Measurements from ENCODE around the gene RFTN1.

The RFTN1 gene

GRCh38 chr3:16464511-16465148, 48.9 kb downstream of the RFTN1 start:
- no peak for DNase-seq (ENCODE audit: low spot score)

- DNase-seq (ENCODE audit: low spot score): no peak
These were observed 49.6 kb downstream of the RFTN1 start for GRCh38 chr3:16463914-16464313.

- DNase-seq (ENCODE audit: low spot score): no peak
These were observed 50.4 kb downstream of the RFTN1 start for GRCh38 chr3:16463119-16463518.

GRCh38 chr3:16462679-16463078, 50.8 kb downstream of the RFTN1 start:
- DNase-seq (ENCODE audit: low spot score): no peak

- DNase-seq (ENCODE audit: low spot score): no peak
These were observed 51.8 kb downstream of the RFTN1 start for GRCh38 chr3:16461463-16462245.

GRCh38 chr3:16460886-16461285, 52.6 kb downstream of the RFTN1 start:
- no peak for DNase-seq (ENCODE audit: low spot score)

GRCh38 chr3:16460273-16460672, 53.2 kb downstream of the RFTN1 start:
- no peak for DNase-seq (ENCODE audit: low spot score)

- DNase-seq (ENCODE audit: low spot score): no peak
These were observed 56.6 kb downstream of the RFTN1 start for GRCh38 chr3:16456784-16457415.

- DNase-seq (ENCODE audit: low spot score): no peak
These were observed 57.5 kb downstream of the RFTN1 start for GRCh38 chr3:16455966-16456365.

GRCh38 chr3:16455001-16455400, 58.5 kb downstream of the RFTN1 start:
- DNase-seq (ENCODE audit: low spot score): no peak

GRCh38 chr3:16452261-16452660, 61.2 kb downstream of the RFTN1 start:
- no peak for DNase-seq (ENCODE audit: low spot score)

GRCh38 chr3:16449369-16449768, 64.1 kb downstream of the RFTN1 start:
- DNase-seq (ENCODE audit: low spot score): no peak

GRCh38 chr3:16448639-16449070, 64.8 kb downstream of the RFTN1 start:
- DNase-seq (ENCODE audit: low spot score): no peak

- DNase-seq (ENCODE audit: low spot score): no peak
These were observed 66.4 kb downstream of the RFTN1 start for GRCh38 chr3:16447135-16447534.

GRCh38 chr3:16444344-16444743, 69.2 kb downstream of the RFTN1 start:
- DNase-seq (ENCODE audit: low spot score): no peak

GRCh38 chr3:16442730-16443129, 70.8 kb downstream of the RFTN1 start:
- DNase-seq (ENCODE audit: low spot score): no peak

- no peak for DNase-seq (ENCODE audit: low spot score)
These were observed 72.1 kb downstream of the RFTN1 start for GRCh38 chr3:16441371-16441875.

- DNase-seq (ENCODE audit: low spot score): no peak
These were observed 73.4 kb downstream of the RFTN1 start for GRCh38 chr3:16439848-16440708.

- no peak for DNase-seq (ENCODE audit: low spot score)
These were observed 74.2 kb downstream of the RFTN1 start for GRCh38 chr3:16439163-16439847.

GRCh38 chr3:16437640-16438039, 75.9 kb downstream of the RFTN1 start:
- no peak for DNase-seq (ENCODE audit: low spot score)

GRCh38 chr3:16433701-16434151, 79.8 kb downstream of the RFTN1 start:
- DNase-seq (ENCODE audit: low spot score): no peak
